GM12878 (cell line): ENCODE results near the gene TENT4B.

Experiments
- CREB1 ChIP-seq: IDR thresholded peaks from 2 replicates; pipeline ENCODE4 v1.6.1; 2012; ENCODE audit warnings: low read depth, mild to moderate bottlenecking, inconsistent platforms
- CTCF ChIP-seq, 3 experiments: IDR thresholded peaks in 2 of 3; conservative IDR thresholded peaks in 1 of 3; 2 replicates each; pipeline ENCODE4 v1.5.1; 2011; ENCODE audit warnings: low read depth in 3 of 3, low read length in 3 of 3, mild to moderate bottlenecking in 3 of 3, control low read depth in 2 of 3, moderate library complexity in 2 of 3, inconsistent platforms in 1 of 3, mixed read lengths in 1 of 3; ENCODE audit not compliant: control insufficient read depth in 2 of 3, insufficient read depth in 1 of 3; ENCODE audit errors: extremely low read depth in 1 of 3
- EZH2 ChIP-seq: IDR thresholded peaks from 2 replicates; pipeline ENCODE4 v1.6.1; 2012; ENCODE audit warnings: low read depth, mild to moderate bottlenecking, control low read depth, inconsistent platforms, low read length, borderline replicate concordance; ENCODE audit not compliant: control insufficient read depth
- NFIC ChIP-seq: IDR thresholded peaks from 2 replicates; pipeline ENCODE4 v1.6.1; 2012; ENCODE audit warnings: low read depth, mild to moderate bottlenecking, inconsistent platforms, low read length, moderate library complexity
- POLR2AphosphoS5 ChIP-seq: IDR thresholded peaks from 2 replicates; pipeline ENCODE4 v1.6.1; 2011; ENCODE audit warnings: mild to moderate bottlenecking, low read length, inconsistent platforms
- ZNF274 ChIP-seq: IDR thresholded peaks from one replicate; pipeline ENCODE4 v1.8.0; 2011; ENCODE audit not compliant: insufficient read length, insufficient read depth
- TF ChIP-seq, protein P1 (sequence below): IDR thresholded peaks from 2 replicates; pipeline ENCODE4 v1.6.1; 2011; ENCODE audit warnings: low read depth, low read length, improper control_type of control experiment, borderline replicate concordance
- TF ChIP-seq, protein P2 (sequence below): IDR thresholded peaks from 2 replicates; pipeline ENCODE4 v1.6.1; 2011; ENCODE audit warnings: borderline replicate concordance, low read depth, mild to moderate bottlenecking, moderate library complexity, mixed read lengths, low read length; ENCODE audit not compliant: insufficient read depth; ENCODE audit errors: extremely low read length
- TF ChIP-seq, protein P3 (sequence below): IDR thresholded peaks from 2 replicates; pipeline ENCODE4 v1.6.1; 2011; ENCODE audit warnings: mild to moderate bottlenecking, low read depth, low read length, moderate library complexity; ENCODE audit not compliant: insufficient replicate concordance

GRCh38 chr16:50261707-50262235 is 108.7 kb downstream of the TENT4B start:
- no peak for TF ChIP-seq ZNF274
- TF ChIP-seq POLR2AphosphoS5, result no peak
- no peak for TF ChIP-seq CREB1
- TF ChIP-seq NFIC, result no peak
- TF ChIP-seq, protein P1, sequence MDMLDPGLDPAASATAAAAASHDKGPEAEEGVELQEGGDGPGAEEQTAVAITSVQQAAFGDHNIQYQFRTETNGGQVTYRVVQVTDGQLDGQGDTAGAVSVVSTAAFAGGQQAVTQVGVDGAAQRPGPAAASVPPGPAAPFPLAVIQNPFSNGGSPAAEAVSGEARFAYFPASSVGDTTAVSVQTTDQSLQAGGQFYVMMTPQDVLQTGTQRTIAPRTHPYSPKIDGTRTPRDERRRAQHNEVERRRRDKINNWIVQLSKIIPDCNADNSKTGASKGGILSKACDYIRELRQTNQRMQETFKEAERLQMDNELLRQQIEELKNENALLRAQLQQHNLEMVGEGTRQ, result no peak
- no peak for TF ChIP-seq CTCF (IDR thresholded peaks at IDR 0.05 in 2 of 3, conservative IDR thresholded peaks at IDR 0.05 in 1 of 3; ENCODE audit: control insufficient read depth in 2 of 3, extremely low read depth in 1 of 3, insufficient read depth in 1 of 3, low read depth in 3 of 3, low read length in 3 of 3)
- TF ChIP-seq, protein P2, sequence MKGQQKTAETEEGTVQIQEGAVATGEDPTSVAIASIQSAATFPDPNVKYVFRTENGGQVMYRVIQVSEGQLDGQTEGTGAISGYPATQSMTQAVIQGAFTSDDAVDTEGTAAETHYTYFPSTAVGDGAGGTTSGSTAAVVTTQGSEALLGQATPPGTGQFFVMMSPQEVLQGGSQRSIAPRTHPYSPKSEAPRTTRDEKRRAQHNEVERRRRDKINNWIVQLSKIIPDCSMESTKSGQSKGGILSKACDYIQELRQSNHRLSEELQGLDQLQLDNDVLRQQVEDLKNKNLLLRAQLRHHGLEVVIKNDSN, result no peak
- TF ChIP-seq, protein P3, sequence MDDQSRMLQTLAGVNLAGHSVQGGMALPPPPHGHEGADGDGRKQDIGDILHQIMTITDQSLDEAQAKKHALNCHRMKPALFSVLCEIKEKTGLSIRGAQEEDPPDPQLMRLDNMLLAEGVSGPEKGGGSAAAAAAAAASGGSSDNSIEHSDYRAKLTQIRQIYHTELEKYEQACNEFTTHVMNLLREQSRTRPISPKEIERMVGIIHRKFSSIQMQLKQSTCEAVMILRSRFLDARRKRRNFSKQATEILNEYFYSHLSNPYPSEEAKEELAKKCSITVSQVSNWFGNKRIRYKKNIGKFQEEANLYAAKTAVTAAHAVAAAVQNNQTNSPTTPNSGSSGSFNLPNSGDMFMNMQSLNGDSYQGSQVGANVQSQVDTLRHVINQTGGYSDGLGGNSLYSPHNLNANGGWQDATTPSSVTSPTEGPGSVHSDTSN, result no peak
- TF ChIP-seq EZH2, result no peak
